ENCODE results near the gene TMEM198. TPM values are rescaled to one million over a fixed set of nuclear protein-coding genes. Genes with fewer than 3 reads are reported as not detected.

Gene TMEM198
- total and polyA plus RNA-seq, 12 donors, result 3.3 to 16.2 (median 10.2) TPM

- peaks cover 0 to 18% of the 10 kb centered on the region in 2 donors for H3K36me3 ChIP-seq (replicated peaks in 1 of 2)
- peak overlapping the region in 2 of 5 donors; percentile 92 to 96 for H3K27ac ChIP-seq
- peaks cover 10 to 16% of the 10 kb centered on the region in 2 donors for H3K4me1 ChIP-seq (replicated peaks in 1 of 2)
- H3K27me3 ChIP-seq, result no peaks in the 10 kb centered on the region
- DNase-seq, result peak in 1 of 7 donors; percentile 49
- H3K4me3 ChIP-seq, result peak overlapping the region in 1 of 4 donors; percentile 90
- intact Hi-C loops (cut with DNase I), result no loop called here
- no peak for TF ChIP-seq CTCF (IDR thresholded peaks at IDR 0.05)
- TF ChIP-seq POLR2A (IDR thresholded peaks at IDR 0.05), result no peak
- 61 to 63% (median 61%) methylated on average over 6 of the region's 6 CpGs for WGBS, 4 donors
- no peaks in the 10 kb centered on the region for H3K9me3 ChIP-seq (replicated peaks in 1 of 3)
Observed at GRCh38 chr2:219569635-219570034, 25.8 kb downstream of the TMEM198 start.

GRCh38 chr2:219570194-219570923, 26.5 kb downstream of the TMEM198 start:
- 6 to 35% (median 14%) methylated on average over 14 to 95 of the region's 95 CpGs for WGBS, 4 donors
- peak overlapping the region in 3 of 4 donors; percentile 54 to 90 (median 73) for H3K4me3 ChIP-seq
- intact Hi-C loops (cut with DNase I), result no loop called here
- no peaks in the 10 kb centered on the region for H3K27me3 ChIP-seq
- DNase-seq, result peak in 6 of 7 donors; percentile 50 to 75 (median 55)
- TF ChIP-seq CTCF (IDR thresholded peaks at IDR 0.05) (no peak), POLR2A (IDR thresholded peaks at IDR 0.05) (peak; percentile 7 to 37)
- H3K36me3 ChIP-seq (replicated peaks in 1 of 2), result peaks cover 0 to 18% of the 10 kb centered on the region in 2 donors
- H3K9me3 ChIP-seq (replicated peaks in 1 of 3), result no peaks in the 10 kb centered on the region
- H3K27ac ChIP-seq, result peak overlapping the region; percentile 64 to 96 (median 92)
- peaks cover 10 to 16% of the 10 kb centered on the region in 2 donors for H3K4me1 ChIP-seq (replicated peaks in 1 of 2)

GRCh38 chr2:219570924-219571310, 27.1 kb downstream of the TMEM198 start:
- Histone ChIP-seq H3K27ac (peak overlapping the region; percentile 64 to 96 (median 92)), H3K9me3 (replicated peaks in 1 of 3) (no peaks in the 10 kb centered on the region), H3K4me3 (peak overlapping the region in 3 of 4 donors; percentile 54 to 90 (median 73)), H3K36me3 (replicated peaks in 1 of 2) (peaks cover 0 to 18% of the 10 kb centered on the region in 2 donors), H3K27me3 (no peaks in the 10 kb centered on the region), H3K4me1 (replicated peaks in 1 of 2) (peaks cover 10 to 16% of the 10 kb centered on the region in 2 donors)
- WGBS, 4 donors, result 0 to 1% methylated on average over 55 of the region's 55 CpGs; no CpG with 5 or more reads in 2 of the 4 donors
- intact Hi-C loops (cut with DNase I), result no loop called here
- TF ChIP-seq POLR2A (IDR thresholded peaks at IDR 0.05) (no peak), CTCF (IDR thresholded peaks at IDR 0.05) (no peak)
- peak in 3 of 7 donors; percentile 36 to 57 (median 50) for DNase-seq

GRCh38 chr2:219571311-219572236, 27.7 kb downstream of the TMEM198 start, which contains the start of gene OBSL1:
Gene OBSL1, minus strand, starts transcription at chr2:219571539. Its CDS starts 307 bp downstream, at chr2:219571232.
- peak; percentile 90 to 96 (median 94) for DNase-seq
- WGBS, 4 donors, result 5 to 16% (median 6%) methylated on average over 12 to 42 of the region's 42 CpGs
- Histone ChIP-seq H3K4me3 (peak within 1 kb of the TSS in 3 of 4 donors; percentile 54 to 90 (median 73)), H3K9me3 (replicated peaks in 1 of 3) (no peaks in the 10 kb centered on the region), H3K27ac (peak within 1 kb of the TSS; percentile 69 to 96 (median 92)), H3K27me3 (no peaks in the 10 kb centered on the region), H3K4me1 (replicated peaks in 1 of 2) (peaks cover 10 to 16% of the 10 kb centered on the region in 2 donors), H3K36me3 (replicated peaks in 1 of 2) (peaks cover 0 to 15% of the 10 kb centered on the region in 2 donors)
- peak in 3 of 6 experiments; percentile 4 to 27 (median 6) for TF ChIP-seq CTCF (IDR thresholded peaks at IDR 0.05)
- TF ChIP-seq POLR2A (IDR thresholded peaks at IDR 0.05), result peak in 1 of 2 donors; percentile 51
- intact Hi-C loops (cut with DNase I), result no loop called here
